Loucy (cell line): ENCODE measurements around the gene LPGAT1.

Source experiments
- H2AFZ ChIP-seq: fragments of 200-600 bp; sonication (generic); 2 replicates; pipeline ENCODE4 v1.6.0; 2016; ENCODE audit warnings: antibody characterized with exemption, mild to moderate bottlenecking, low read length, moderate library complexity
- H3F3A ChIP-seq: fragments of 200-600 bp; 2 replicates; pipeline ENCODE4 v1.6.0; 2016; ENCODE audit warnings: antibody characterized with exemption, low read depth, mild to moderate bottlenecking
- H3K27me3 ChIP-seq: fragments of 200-600 bp; sonication (generic); 2 replicates; pipeline ENCODE4 v1.6.1; 2014; ENCODE audit warnings: low read length, mild to moderate bottlenecking; ENCODE audit not compliant: insufficient read depth, poor library complexity, severe bottlenecking
- H3K36me3 ChIP-seq: fragments of 200-600 bp; sonication (generic); 2 replicates; pipeline ENCODE4 v1.6.1; 2016; ENCODE audit warnings: low read length; ENCODE audit not compliant: insufficient read depth
- H3K4me1 ChIP-seq: fragments of 200-600 bp; sonication (generic); 2 replicates; pipeline ENCODE4 v1.5.1; 2014; ENCODE audit warnings: low read length, mild to moderate bottlenecking; ENCODE audit not compliant: insufficient read depth, poor library complexity, severe bottlenecking
- H3K4me2 ChIP-seq: fragments of 200-600 bp; sonication (generic); 2 replicates; pipeline ENCODE4 v1.6.0; 2014; ENCODE audit warnings: antibody characterized with exemption, low read length, low read depth, mild to moderate bottlenecking; ENCODE audit not compliant: poor library complexity, severe bottlenecking
- H3K4me3 ChIP-seq: fragments of 200-600 bp; sonication (generic); 2 replicates; pipeline ENCODE4 v1.5.1; 2014; ENCODE audit warnings: low read length, mild to moderate bottlenecking, mixed read lengths; ENCODE audit not compliant: poor library complexity, severe bottlenecking
- H3K79me2 ChIP-seq: fragments of 200-600 bp; sonication (generic); 2 replicates; pipeline ENCODE4 v1.6.1; 2014; ENCODE audit warnings: low read length; ENCODE audit not compliant: insufficient read depth
- H3K9ac ChIP-seq: fragments of 200-600 bp; sonication (generic); 2 replicates; pipeline ENCODE4 v1.6.0; 2014; ENCODE audit warnings: mild to moderate bottlenecking, low read depth, low read length, moderate library complexity; ENCODE audit not compliant: poor library complexity, severe bottlenecking
- H3K9me2 ChIP-seq: fragments of 200-600 bp; sonication (generic); replicated peaks from 2 replicates; pipeline ENCODE4 v1.6.1; 2016; ENCODE audit warnings: low read depth, low read length, mixed read lengths
- H3K9me3 ChIP-seq: fragments of 200-600 bp; sonication (generic); 2 replicates; pipeline ENCODE4 v1.6.1; 2014; ENCODE audit warnings: mild to moderate bottlenecking, antibody characterized with exemption, low read length, low read depth; ENCODE audit not compliant: insufficient read depth
- H4K20me1 ChIP-seq: fragments of 200-600 bp; sonication (generic); 2 replicates; pipeline ENCODE4 v1.6.0; 2014; ENCODE audit warnings: antibody characterized with exemption, low read length, mild to moderate bottlenecking; ENCODE audit not compliant: insufficient read depth, poor library complexity, severe bottlenecking
- CTCF ChIP-seq: fragments of 200-600 bp; sonication (generic); conservative IDR thresholded peaks from 2 replicates; pipeline ENCODE4 v1.5.1; 2014; ENCODE audit warnings: mild to moderate bottlenecking, antibody characterized with exemption, low read length
- EZH2phosphoT487 ChIP-seq: fragments of 200-600 bp; IDR thresholded peaks from 2 replicates; pipeline ENCODE4 v1.6.1; 2018; ENCODE audit warnings: antibody characterized with exemption, mild to moderate bottlenecking, moderate library complexity, borderline replicate concordance

The LPGAT1 gene

GRCh38 chr1:211843507-211844298 lies 13.1 kb upstream of the LPGAT1 start:
- TF ChIP-seq EZH2phosphoT487 (no peak), CTCF (no peak)
- Histone ChIP-seq H2AFZ (peak overlapping the region; percentile 83), H3K36me3 (no peaks in the 10 kb centered on the region), H3K4me1 (peaks cover 14% of the 10 kb centered on the region), H3K4me3 (peak overlapping the region; percentile 51), H3K4me2 (peak overlapping the region; percentile 69), H3K9me3 (no peaks in the 10 kb centered on the region), H3K27me3 (no peaks in the 10 kb centered on the region), H3K79me2 (no peaks in the 10 kb centered on the region), H3K9me2 (no peaks in the 10 kb centered on the region), H3K9ac (peak overlapping the region; percentile 24), H4K20me1 (no peaks in the 10 kb centered on the region), H3F3A (no peaks in the 10 kb centered on the region)

DNA sequence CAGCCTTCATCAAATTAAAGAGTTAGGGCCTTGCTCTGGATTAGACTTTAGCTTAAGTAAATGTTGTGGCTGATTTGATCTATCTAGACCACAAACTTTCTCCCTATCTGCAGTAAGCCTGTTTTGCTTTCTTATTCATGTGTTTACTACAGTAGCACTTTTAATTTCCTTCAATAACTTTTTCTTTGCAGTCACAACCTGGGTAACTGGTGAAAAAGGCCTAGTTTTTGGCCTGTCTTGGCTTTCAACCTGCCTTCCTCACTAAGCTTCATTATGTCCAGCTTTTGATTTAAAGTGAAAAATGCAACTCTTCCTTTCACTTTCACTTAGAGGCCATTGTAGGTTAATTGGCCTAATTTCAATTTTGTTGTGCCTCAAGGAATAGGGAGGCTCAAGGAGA lies 12.5 kb upstream of the LPGAT1 start:
- H3K9me2 ChIP-seq = no peaks in the 10 kb centered on the region
- no peaks in the 10 kb centered on the region for H3K79me2 ChIP-seq
- H3K4me1 ChIP-seq = peaks cover 14% of the 10 kb centered on the region
- H3K9me3 ChIP-seq = no peaks in the 10 kb centered on the region
- no peak for TF ChIP-seq CTCF
- no peak for TF ChIP-seq EZH2phosphoT487
- H3K27me3 ChIP-seq = no peaks in the 10 kb centered on the region
- peak overlapping the region; percentile 24 for H3K9ac ChIP-seq
- H4K20me1 ChIP-seq = no peaks in the 10 kb centered on the region
- H3K36me3 ChIP-seq = no peaks in the 10 kb centered on the region
- H2AFZ ChIP-seq = peak overlapping the region; percentile 83
- H3K4me3 ChIP-seq = peak overlapping the region; percentile 51
- peak overlapping the region; percentile 69 for H3K4me2 ChIP-seq
- H3F3A ChIP-seq = no peaks in the 10 kb centered on the region

DNA sequence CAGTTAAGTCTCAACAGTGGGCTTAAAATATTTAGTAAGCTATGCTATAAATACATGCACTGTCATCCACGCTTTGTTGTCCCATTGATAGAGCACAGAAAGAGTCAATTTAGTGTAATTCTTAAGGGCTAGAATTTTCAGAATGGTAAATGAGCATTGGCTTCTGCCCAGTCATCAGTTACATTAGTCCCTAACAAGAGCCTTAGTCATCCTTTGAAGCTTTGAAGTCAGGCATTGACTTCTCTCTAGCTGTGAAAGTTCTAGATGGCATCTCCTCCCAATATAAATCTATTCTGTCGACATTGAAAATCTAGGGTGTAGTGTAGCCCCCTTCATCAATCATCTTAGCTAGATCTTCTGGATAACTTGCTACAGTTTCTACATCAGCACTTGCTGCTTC lies 12.0 kb upstream of the LPGAT1 start:
- Histone ChIP-seq H4K20me1 (no peaks in the 10 kb centered on the region), H3F3A (no peaks in the 10 kb centered on the region), H2AFZ (peak overlapping the region; percentile 83), H3K27me3 (no peaks in the 10 kb centered on the region), H3K4me3 (peak overlapping the region; percentile 51), H3K9ac (peak overlapping the region; percentile 24), H3K9me3 (no peaks in the 10 kb centered on the region), H3K9me2 (no peaks in the 10 kb centered on the region), H3K79me2 (no peaks in the 10 kb centered on the region), H3K4me1 (peaks cover 14% of the 10 kb centered on the region), H3K36me3 (no peaks in the 10 kb centered on the region), H3K4me2 (peak overlapping the region; percentile 69)
- TF ChIP-seq CTCF = no peak
- TF ChIP-seq EZH2phosphoT487 = no peak
